Jurkat, Clone E6-1 (cell line): Measurements from ENCODE around the gene CMTR1. TPM values are rescaled to one million over a fixed set of nuclear protein-coding genes. Genes with fewer than 3 reads are reported as not detected.
"Not testable (repeated sequence)": the region's sequence is repeated elsewhere in the genome, so short reads cannot be mapped to it uniquely, and the experiment has no call there.

Experiments used
- DNase-seq: peaks from one replicate; pipeline ENCODE4 v3.0.0-alpha.2; 2011; ENCODE audit warnings: low read depth, low spot score
- H3K4me3 ChIP-seq: 2 replicates; pipeline ENCODE4 v1.5.1; 2011; ENCODE audit warnings: mild to moderate bottlenecking, low read length, control low read depth, moderate library complexity
- polyA plus RNA-seq: library from polyadenylated mRNA; unstranded; fragments of >200 nt; gene quantifications from one replicate; pipeline ENCODE4 v1.2.1, GENCODE V29; 2012; ENCODE audit warnings: missing spikeins; ENCODE audit not compliant: insufficient read length, insufficient read depth

CMTR1 gene, protein sequence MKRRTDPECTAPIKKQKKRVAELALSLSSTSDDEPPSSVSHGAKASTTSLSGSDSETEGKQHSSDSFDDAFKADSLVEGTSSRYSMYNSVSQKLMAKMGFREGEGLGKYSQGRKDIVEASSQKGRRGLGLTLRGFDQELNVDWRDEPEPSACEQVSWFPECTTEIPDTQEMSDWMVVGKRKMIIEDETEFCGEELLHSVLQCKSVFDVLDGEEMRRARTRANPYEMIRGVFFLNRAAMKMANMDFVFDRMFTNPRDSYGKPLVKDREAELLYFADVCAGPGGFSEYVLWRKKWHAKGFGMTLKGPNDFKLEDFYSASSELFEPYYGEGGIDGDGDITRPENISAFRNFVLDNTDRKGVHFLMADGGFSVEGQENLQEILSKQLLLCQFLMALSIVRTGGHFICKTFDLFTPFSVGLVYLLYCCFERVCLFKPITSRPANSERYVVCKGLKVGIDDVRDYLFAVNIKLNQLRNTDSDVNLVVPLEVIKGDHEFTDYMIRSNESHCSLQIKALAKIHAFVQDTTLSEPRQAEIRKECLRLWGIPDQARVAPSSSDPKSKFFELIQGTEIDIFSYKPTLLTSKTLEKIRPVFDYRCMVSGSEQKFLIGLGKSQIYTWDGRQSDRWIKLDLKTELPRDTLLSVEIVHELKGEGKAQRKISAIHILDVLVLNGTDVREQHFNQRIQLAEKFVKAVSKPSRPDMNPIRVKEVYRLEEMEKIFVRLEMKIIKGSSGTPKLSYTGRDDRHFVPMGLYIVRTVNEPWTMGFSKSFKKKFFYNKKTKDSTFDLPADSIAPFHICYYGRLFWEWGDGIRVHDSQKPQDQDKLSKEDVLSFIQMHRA
- polyA plus RNA-seq: 51.1 TPM

DNA sequence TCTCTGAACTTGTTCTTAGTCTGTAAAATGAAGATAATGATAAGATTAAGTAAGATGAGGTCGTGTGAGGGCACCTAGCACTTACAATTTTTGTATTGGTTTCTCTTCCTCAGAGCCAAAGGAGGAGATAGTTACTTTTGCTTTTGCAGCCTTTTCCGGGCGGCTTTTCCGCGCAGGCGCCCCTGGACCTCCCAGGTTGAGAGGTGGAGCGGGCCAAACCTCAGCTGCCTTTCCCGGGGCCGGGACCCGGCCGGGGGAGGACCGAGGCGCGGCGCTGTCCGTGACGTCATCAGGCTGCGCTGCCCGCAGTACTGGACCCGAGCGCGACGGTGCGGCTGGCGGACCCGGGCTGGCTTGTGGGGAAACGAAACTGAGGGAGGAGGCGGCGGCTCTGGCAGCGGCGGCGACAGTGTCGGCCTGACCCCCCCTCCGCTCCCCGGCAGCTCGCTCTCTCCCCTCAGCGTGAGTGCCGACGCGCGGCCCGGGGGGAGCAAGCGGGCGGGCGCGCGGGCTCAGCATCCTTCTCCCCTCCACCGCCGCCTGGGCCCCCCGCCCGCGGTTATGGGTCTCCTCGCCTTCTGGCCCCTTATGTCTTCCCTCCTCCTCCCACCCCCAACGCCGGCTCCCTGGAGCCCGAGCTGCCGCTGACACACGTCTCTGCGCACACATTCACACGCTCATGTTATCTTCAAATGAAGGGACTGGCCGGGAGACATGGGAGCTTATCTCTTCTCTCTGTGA, at the start of gene CMTR1:
CMTR1 (plus strand) TSS at position 306 of the 741 bp plus-strand sequence. CDS start 2,409 bp downstream, outside the sequence.
- DNase-seq: peak; percentile 84

DNA sequence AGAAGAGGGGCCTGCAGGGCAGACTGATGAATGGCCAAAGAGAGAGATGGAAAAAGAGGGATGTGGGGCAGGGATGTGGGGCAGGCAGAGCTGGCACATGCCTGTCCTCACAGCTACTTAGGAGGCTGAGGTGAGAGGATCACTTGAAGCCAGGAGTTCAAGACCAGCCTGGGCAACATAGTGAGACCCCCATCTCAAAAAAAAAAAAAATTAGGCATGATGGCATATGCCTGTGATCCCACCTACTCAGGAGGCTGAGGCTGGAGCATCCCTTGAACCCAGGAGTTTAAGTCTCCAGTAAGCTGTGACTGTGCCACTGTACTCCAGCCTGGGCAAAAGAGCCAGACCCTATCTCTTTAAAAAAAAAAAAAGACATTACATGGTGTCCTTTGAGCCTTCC, 44.4 kb upstream of the CMTR1 start:
- no peak for DNase-seq
- H3K4me3 ChIP-seq: no peak overlapping the region

More for the DNA sequence above, at the start of gene CMTR1:
- H3K4me3 ChIP-seq: peak within 1 kb of the TSS; percentile 96

DNA sequence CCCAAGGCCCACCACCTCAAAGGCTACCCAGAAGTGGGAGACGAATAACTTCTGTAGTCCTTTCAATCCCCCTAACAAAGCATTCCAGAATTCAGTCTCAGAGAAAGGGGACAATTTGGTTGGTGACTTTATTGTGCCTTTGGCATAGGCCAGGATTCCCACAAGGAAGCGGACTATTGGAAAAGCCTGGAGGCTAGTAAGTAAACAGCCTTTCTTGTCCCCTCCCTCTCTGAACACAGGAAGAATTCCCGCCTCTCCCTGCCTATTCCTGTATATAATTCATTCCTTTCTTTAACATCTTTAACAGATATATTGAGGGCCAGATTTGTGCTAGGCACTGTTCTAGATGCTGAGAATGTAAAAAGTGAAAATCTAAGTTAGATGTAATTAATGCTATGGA, 43.2 kb upstream of the CMTR1 start:
- DNase-seq: no peak
- H3K4me3 ChIP-seq: no peak overlapping the region

DNA sequence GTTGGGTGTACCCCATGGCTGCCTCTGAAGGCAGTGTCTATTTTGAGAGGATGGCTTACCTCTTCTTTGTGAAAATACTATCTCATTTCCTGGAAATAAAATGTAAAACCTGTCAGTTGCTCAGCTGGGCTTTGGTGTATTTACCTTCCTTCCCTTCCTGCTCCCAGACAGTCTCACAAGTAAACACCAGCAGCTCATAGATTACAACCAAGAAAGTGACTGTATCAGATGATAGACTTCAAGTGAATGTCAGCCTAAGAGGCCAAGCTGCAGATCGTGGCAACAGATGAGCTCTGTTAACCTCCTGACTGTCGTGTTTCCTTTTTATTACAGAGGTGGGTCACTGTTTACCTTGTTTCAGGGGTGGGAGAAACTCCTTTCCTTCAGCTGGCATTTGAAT, 41.9 kb upstream of the CMTR1 start:
- DNase-seq: no peak
- H3K4me3 ChIP-seq: no peak overlapping the region

DNA sequence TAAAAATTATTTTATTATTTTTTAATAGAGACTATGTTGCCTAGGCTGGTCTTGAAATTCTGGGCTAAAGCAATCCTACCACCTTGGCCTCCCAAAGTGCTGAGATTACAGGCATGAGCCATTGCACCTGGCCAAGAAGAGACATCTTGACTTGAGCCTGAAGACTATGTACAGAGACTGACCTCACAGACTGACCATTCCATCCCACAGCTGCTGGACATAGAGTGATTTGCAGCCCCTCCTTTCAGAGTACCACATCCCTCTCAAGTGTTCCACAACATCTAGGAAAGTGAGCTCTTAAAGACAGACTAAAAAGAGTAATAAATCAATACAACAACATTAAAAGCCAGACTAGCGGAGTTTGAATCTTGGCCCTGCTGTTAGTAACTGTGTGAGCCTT, 40.2 kb upstream of the CMTR1 start:
- H3K4me3 ChIP-seq: no peak overlapping the region
- no peak for DNase-seq

DNA sequence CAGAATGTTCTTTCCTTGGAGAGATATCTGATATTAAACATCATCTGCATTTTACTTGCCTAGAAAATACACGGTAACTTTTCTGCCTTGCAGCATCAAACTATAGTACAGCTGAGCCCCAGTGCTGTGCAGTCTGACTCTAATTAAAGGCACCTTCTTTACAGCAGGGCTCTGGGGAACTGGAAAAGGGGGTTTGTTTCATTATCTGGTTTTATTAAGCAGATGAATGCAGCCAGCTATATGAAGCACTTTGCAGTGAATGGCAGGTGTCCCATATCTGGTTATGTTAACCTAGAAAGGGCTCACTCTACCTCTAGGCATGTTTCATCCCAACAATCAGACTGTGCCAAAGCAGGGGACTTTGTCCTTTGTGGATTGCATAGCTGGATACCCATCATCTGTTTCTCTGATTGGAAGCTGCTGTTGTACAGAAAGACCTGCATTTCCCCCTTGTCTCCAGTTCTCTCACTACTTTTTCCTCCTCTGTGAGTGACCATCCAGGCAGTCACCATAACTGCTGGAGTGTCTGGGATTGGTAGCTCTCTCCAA, 39.6 kb upstream of the CMTR1 start:
- no peak overlapping the region for H3K4me3 ChIP-seq
- no peak for DNase-seq

DNA sequence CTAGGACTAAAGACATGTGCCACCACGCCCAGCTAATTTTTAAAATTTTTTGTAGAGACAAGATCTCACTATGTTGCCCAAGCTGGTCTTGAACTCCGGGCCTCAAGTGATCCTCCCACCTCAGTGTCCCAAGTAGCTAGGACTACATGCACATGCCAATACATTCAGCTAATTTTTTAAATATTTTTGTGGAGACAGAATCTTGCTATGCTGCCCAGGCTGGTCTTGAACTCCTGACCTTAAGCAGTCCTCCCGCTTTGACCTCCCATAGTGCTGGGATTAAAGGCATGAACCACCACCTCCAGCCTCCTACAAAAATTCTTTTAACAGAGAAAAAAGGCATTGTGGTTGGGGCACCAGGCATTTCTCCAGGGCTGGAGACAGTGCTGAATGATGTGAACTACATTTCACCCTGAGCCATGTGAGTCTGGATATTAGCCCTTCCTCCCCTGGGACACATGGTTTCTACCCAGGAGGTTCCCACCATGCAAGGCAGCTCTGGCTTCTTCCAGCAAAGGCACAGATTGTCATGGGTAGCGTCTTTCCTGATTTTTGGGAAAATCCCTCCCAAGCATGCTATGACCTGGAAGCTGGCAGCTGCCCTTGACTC, 36.3 kb upstream of the CMTR1 start:
- no peak for DNase-seq
- no peak overlapping the region for H3K4me3 ChIP-seq

DNA sequence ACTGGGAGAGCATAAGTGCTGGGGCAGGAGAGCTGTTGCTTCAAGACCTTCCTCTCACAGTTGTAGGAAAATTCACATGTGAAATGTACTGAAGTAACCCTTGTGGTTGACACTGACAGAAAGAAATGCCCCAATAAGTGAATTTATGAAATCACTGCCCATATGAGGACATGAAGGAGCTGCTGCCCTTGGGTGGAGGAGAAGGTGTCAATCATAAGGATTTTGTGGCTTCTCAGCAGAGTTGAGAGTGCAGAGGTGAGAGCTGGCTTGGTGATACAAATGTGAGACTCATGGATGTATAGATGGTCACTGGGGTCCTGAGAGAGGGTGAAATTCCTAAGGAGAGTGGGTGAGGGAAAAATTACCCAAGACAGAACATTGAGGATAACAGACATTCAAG, 33.9 kb upstream of the CMTR1 start:
- no peak overlapping the region for H3K4me3 ChIP-seq
- no peak for DNase-seq

DNA sequence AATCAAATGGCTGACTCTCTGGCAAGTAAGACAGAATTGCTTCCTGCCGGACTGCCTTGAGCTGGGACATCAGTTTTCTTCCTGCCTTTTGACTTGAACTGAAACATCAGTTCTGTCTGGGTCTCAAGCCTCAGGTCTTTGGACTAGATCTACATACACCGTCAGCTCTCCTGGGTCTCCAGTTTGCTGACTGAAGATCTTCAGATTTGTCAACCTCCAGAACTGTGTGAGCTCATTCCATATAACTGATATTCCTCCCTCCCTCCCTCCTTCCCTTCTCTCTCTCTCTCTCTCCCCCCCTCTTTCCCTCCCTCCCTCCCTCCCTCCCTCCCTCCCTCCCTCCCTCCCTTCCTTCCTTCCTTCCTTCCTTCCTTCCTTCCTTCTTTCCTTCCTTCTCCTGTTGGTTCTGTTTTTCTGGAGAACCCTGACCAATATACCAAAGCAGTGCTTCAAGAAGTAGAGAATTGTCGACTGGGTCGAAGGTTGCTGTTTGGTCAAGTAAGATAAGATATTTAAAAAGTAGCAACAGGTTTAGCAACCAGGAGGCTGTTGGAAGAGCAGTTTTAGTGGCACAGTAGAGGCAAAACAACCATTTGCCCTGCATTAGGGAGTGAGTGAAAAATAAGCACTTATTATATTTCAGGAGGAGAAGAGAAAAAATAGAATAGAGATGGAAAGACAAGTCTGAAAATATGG, 33.1 kb upstream of the CMTR1 start:
- no peak overlapping the region for H3K4me3 ChIP-seq
- no peak for DNase-seq

DNA sequence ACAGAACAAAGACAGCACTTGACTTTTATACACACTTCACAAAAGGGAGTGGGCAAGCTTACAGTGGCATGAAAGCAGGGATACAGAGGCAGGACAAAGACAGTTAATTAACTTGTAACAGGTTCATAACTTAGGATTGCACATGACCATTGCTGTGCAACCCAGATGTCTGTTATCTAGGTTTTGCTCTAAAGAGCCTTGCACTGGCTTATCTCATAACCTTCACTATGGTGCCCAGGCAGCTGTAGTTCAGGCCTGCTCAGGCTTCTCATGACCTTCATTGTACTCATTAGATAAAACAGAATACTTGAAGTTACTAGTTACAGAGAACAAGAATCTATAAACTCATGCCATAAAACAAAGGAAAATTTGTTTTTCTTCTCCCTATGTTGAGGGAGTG, 31.4 kb upstream of the CMTR1 start:
- DNase-seq, H3K4me3 ChIP-seq: not testable (repeated sequence)

DNA sequence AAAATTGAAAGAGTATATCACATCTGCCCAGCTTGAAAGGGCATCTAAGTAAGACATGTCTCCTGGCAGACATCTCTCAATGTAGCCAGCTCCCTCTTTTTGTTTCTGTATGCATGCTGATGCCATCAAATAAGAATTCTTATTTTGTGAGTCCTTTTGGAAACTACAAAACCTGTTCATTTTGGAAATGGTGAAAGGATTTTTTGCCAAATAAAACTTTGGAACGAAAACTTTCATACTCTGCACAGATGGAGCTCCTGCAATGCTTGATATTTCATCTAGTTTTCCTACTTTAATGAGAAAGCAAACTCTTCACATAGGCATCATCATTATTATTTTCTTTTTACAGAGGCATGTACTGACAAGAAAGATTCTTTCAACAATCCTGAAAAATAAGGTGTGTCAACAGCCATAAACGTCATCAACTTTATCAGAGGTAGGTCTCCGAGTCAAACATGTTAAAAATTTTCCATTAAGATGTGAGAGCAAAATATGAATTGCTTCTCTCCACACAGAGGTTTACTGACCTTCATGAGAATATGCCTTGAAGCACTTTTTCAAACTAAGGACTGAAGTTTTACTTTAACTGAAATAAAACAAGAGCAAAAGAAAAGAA, 26.2 kb upstream of the CMTR1 start:
- H3K4me3 ChIP-seq: no peak overlapping the region
- no peak for DNase-seq

DNA sequence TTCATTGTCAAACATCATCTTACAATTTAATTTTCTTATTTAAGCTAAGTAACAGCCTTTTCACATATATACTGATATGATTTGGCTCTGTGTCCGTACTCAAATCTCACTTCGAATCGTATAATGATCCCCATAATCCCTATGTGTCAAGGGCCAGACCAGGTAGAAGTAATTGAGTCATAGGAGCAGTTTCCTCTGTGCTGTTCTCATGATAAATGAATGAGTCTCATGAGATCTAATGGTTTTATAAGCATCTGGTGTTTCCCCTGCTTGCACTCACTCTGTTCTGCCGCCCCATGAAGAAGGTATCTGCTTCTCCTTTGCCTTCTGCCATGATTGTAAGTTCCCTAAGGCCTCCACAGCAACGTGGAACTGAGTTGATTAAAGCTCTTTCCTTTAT, 25.1 kb upstream of the CMTR1 start:
- no peak overlapping the region for H3K4me3 ChIP-seq
- no peak for DNase-seq

DNA sequence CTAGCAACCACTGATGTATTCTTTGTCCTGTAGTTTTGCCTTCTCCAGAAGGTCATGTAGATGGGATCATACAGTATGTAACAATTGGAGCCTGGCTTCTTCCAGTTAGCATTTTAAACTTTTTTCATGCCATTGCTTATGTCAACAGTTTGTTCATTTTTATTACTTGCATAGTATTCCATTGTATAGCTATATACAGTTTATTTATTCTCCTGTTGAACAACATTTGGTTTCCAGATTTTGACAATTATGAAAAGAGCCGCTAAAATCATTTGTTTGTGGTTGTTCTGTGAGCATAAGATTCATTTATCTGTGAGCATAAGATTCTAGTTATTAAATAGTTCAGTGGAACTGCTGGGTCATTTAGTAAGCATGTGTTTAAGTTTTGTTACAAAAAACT, 23.5 kb upstream of the CMTR1 start:
- DNase-seq: no peak
- H3K4me3 ChIP-seq: no peak overlapping the region

DNA sequence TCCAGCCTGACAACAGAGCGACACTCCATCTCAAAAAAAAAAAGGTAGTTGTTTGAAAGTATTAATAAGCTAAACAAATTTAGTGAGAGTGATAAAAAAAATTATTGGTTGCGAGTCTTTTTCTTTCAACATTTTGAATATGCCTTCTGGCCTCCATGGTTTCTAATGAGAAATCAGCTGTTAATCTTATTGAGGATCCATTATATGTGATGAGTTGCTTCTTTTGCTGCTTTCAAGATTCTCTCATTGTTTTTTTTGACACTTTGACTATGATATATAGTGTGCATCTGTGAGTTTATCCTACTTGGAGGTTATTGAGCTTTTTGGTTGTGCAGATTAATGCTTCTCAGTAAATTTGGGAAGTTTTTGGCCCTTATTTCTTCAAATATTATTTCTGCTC, 15.6 kb upstream of the CMTR1 start:
- no peak for DNase-seq
- H3K4me3 ChIP-seq: no peak overlapping the region

DNA sequence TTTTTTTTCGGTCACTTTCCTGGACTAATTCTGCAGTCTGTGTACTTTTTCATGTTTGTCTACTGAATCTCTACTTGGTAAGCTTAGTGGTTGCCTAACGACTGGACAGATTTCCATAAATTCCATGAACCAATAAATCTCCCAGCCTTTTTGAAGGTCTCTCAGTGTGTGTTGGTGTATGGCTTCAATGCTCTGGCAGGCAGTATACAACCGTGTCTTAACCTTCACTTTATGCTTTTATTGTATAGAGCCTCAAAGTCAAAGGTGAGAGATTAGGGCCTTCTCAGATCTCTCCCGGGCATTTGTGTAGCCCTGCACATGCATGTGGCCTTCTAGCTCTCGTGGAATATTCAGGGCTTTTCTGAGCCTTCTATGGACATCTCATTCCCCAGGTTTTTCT, 14.3 kb upstream of the CMTR1 start:
- no peak for DNase-seq
- no peak overlapping the region for H3K4me3 ChIP-seq

DNA sequence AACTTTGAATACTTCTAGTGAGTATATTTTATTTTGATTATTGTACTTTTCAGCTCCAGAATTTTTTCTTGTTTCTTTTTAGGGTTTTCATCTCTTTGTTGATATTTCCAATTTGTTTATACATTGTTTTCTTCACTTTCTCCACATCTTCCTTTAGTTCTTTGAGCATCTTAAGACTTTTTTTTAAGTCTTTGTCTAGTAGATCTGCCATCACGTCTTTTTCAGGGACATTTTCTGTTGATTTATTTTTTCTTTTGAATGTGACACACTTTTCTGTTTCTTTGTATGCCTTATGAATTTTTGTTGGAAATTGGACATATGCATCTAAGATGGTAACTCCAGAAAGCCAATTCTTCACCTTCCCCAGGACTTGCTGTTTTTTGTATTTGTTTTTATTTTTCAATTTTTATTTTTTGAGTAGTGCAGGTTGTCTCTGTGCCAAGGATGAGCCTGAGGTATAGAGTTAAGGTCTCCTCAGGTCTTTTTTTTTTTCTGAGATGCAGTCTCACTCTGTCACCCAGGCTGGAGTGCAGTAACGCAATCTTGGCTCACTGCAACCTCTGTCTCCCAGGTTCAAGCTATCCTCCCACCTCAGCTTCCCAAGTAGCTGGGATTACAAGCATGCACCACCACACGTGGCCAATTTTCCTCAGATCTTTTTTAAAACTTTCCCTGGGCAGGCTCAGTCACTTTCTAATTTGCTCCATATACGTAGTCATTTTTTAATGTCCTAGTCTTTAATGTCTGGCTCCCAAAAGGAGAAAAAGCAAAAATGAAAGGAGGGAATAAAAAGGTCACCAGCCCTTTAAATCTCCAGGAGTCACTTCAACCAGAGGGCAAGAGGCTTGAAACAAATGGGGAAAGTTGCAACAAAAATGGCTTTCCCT, 6.7 kb upstream of the CMTR1 start:
- H3K4me3 ChIP-seq: no peak overlapping the region
- no peak for DNase-seq

DNA sequence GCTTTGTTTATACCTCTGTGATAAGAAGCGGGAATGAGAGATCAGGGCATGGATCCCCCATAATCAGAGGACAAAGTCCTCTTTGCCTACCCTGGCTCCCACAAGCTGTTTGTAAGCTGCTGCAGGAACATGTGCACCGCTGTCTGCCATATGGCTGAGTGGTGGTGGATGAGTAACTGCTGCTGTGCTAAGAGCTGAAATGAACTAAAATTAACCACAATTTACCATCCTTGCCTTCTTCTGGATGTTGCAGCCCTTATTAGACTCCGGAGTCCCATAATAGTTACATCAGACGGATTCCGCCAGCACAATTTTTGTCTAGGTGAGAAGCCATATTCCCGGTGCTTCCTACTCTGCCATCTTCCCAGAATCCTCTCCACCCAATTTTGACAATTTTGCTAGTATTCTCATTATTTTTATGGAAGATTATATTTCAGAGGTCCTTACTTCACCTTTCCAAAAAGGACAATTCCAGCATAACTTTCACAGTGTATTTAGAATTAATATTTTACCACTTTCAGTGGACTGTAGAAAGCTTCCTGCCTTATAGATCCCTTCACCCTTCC, 6.0 kb upstream of the CMTR1 start:
- no peak for DNase-seq
- no peak overlapping the region for H3K4me3 ChIP-seq
